ENCODE results near the gene SRCAP.

SRCAP gene

GRCh38 chr16:30662449-30662848 lies 36.5 kb upstream of the SRCAP start:
- Histone ChIP-seq H3K9ac (no peak overlapping the region), H3K4me1 (ENCODE audit: low read depth, poor library complexity, severe bottlenecking) (peaks cover 28% of the 10 kb centered on the region), H3K4me3 (IDR thresholded peaks at IDR 0.05; ENCODE audit: insufficient read depth, low read depth, low read length) (no peak overlapping the region), H3K27me3 (ENCODE audit: insufficient read depth, low read depth) (no peaks in the 10 kb centered on the region), H3K4me2 (no peak overlapping the region; the same call in 1 of the 2 replicates), H3K36me3 (ENCODE audit: insufficient read depth) (peaks cover 5% of the 10 kb centered on the region; the same call in 1 of the 2 replicates), H3K27ac (no peak overlapping the region), H4K20me1 (ENCODE audit: insufficient read depth) (no peaks in the 10 kb centered on the region; the same call in 1 of the 2 replicates), H3K79me2 (ENCODE audit: insufficient read depth, low read depth) (peaks cover 43% of the 10 kb centered on the region), H2AFZ (ENCODE audit: low read depth) (no peak overlapping the region)
- TF ChIP-seq, protein P1, sequence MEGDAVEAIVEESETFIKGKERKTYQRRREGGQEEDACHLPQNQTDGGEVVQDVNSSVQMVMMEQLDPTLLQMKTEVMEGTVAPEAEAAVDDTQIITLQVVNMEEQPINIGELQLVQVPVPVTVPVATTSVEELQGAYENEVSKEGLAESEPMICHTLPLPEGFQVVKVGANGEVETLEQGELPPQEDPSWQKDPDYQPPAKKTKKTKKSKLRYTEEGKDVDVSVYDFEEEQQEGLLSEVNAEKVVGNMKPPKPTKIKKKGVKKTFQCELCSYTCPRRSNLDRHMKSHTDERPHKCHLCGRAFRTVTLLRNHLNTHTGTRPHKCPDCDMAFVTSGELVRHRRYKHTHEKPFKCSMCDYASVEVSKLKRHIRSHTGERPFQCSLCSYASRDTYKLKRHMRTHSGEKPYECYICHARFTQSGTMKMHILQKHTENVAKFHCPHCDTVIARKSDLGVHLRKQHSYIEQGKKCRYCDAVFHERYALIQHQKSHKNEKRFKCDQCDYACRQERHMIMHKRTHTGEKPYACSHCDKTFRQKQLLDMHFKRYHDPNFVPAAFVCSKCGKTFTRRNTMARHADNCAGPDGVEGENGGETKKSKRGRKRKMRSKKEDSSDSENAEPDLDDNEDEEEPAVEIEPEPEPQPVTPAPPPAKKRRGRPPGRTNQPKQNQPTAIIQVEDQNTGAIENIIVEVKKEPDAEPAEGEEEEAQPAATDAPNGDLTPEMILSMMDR (conservative IDR thresholded peaks at IDR 0.05; ENCODE audit: low read depth, low read length), result no peak

- peaks cover 43% of the 10 kb centered on the region for H3K79me2 ChIP-seq (ENCODE audit: insufficient read depth, low read depth)
- no peak overlapping the region for H3K9ac ChIP-seq
- H3K4me1 ChIP-seq (ENCODE audit: low read depth, poor library complexity, severe bottlenecking), result peaks cover 28% of the 10 kb centered on the region
- no peak overlapping the region; the same call in 1 of the 2 replicates for H3K4me2 ChIP-seq
- no peaks in the 10 kb centered on the region; the same call in 1 of the 2 replicates for H4K20me1 ChIP-seq (ENCODE audit: insufficient read depth)
- TF ChIP-seq, protein P1 (conservative IDR thresholded peaks at IDR 0.05; ENCODE audit: low read depth, low read length), result no peak
- no peak overlapping the region for H2AFZ ChIP-seq (ENCODE audit: low read depth)
- peaks cover 5% of the 10 kb centered on the region; the same call in 1 of the 2 replicates for H3K36me3 ChIP-seq (ENCODE audit: insufficient read depth)
- no peak overlapping the region for H3K4me3 ChIP-seq (IDR thresholded peaks at IDR 0.05; ENCODE audit: insufficient read depth, low read depth, low read length)
- H3K27ac ChIP-seq, result no peak overlapping the region
- H3K27me3 ChIP-seq (ENCODE audit: insufficient read depth, low read depth), result no peaks in the 10 kb centered on the region
Observed at GRCh38 chr16:30663038-30663437, 35.9 kb upstream of the SRCAP start.

GRCh38 chr16:30663820-30664219 lies 35.2 kb upstream of the SRCAP start:
- no peak overlapping the region for H3K4me2 ChIP-seq
- H3K36me3 ChIP-seq (ENCODE audit: insufficient read depth), result peaks cover 5% of the 10 kb centered on the region; the same call in 1 of the 2 replicates
- no peaks in the 10 kb centered on the region; the same call in 1 of the 2 replicates for H4K20me1 ChIP-seq (ENCODE audit: insufficient read depth)
- H3K27ac ChIP-seq, result no peak overlapping the region
- no peak overlapping the region for H3K9ac ChIP-seq
- H3K4me1 ChIP-seq (ENCODE audit: low read depth, poor library complexity, severe bottlenecking), result peaks cover 28% of the 10 kb centered on the region
- peaks cover 43% of the 10 kb centered on the region for H3K79me2 ChIP-seq (ENCODE audit: insufficient read depth, low read depth)
- TF ChIP-seq, protein P1 (conservative IDR thresholded peaks at IDR 0.05; ENCODE audit: low read depth, low read length), result no peak
- no peaks in the 10 kb centered on the region for H3K27me3 ChIP-seq (ENCODE audit: insufficient read depth, low read depth)
- no peak overlapping the region for H2AFZ ChIP-seq (ENCODE audit: low read depth)
- H3K4me3 ChIP-seq (IDR thresholded peaks at IDR 0.05; ENCODE audit: insufficient read depth, low read depth, low read length), result no peak overlapping the region

- Histone ChIP-seq H2AFZ (ENCODE audit: low read depth) (no peak overlapping the region), H3K9ac (no peak overlapping the region), H3K79me2 (ENCODE audit: insufficient read depth, low read depth) (peaks cover 42% of the 10 kb centered on the region), H3K4me1 (ENCODE audit: low read depth, poor library complexity, severe bottlenecking) (peaks cover 28% of the 10 kb centered on the region), H3K27ac (no peak overlapping the region), H3K27me3 (ENCODE audit: insufficient read depth, low read depth) (no peaks in the 10 kb centered on the region), H3K4me3 (IDR thresholded peaks at IDR 0.05; ENCODE audit: insufficient read depth, low read depth, low read length) (no peak overlapping the region), H3K4me2 (no peak overlapping the region), H3K36me3 (ENCODE audit: insufficient read depth) (peaks cover 5% of the 10 kb centered on the region; the same call in 1 of the 2 replicates), H4K20me1 (ENCODE audit: insufficient read depth) (no peaks in the 10 kb centered on the region; the same call in 1 of the 2 replicates)
- TF ChIP-seq, protein P1 (conservative IDR thresholded peaks at IDR 0.05; ENCODE audit: low read depth, low read length), result no peak
Observed at GRCh38 chr16:30664616-30665109, 34.3 kb upstream of the SRCAP start.

Measured in KMS-11 (cell line).